IPS-18a (cell line): Measurements from ENCODE around the gene LIX1.

Experiments
- H3K27ac ChIP-seq: one replicate; pipeline ENCODE4 v1.5.1; 2013; ENCODE audit warnings: low read length
- H3K27me3 ChIP-seq: one replicate; pipeline ENCODE4 v1.6.1; 2013; ENCODE audit warnings: mild to moderate bottlenecking, low read length; ENCODE audit not compliant: control insufficient read depth, insufficient read depth
- H3K36me3 ChIP-seq: one replicate; pipeline ENCODE4 v1.6.1; 2013; ENCODE audit warnings: low read depth, low read length; ENCODE audit not compliant: control insufficient read depth
- H3K4me1 ChIP-seq: one replicate; pipeline ENCODE4 v1.6.1; 2013; ENCODE audit warnings: low read depth, low read length; ENCODE audit not compliant: control insufficient read depth
- H3K4me3 ChIP-seq: one replicate; pipeline ENCODE4 v1.5.1; 2013; ENCODE audit warnings: low read length
- H3K9ac ChIP-seq: one replicate; pipeline ENCODE4 v1.6.1; 2013; ENCODE audit warnings: mild to moderate bottlenecking, low read length, moderate library complexity
- H3K9me3 ChIP-seq: one replicate; pipeline ENCODE4 v1.6.1; 2013; ENCODE audit warnings: low read depth, low read length; ENCODE audit not compliant: control insufficient read depth

LIX1 gene

GRCh38 chr5:97043511-97043910 is 98.9 kb downstream of the LIX1 start:
- Histone ChIP-seq H3K36me3 (no peaks in the 10 kb centered on the region), H3K4me3 (no peak overlapping the region), H3K27me3 (no peaks in the 10 kb centered on the region), H3K9me3 (no peaks in the 10 kb centered on the region), H3K27ac (no peak overlapping the region), H3K9ac (no peak overlapping the region), H3K4me1 (peaks cover 3% of the 10 kb centered on the region)

GRCh38 chr5:97042996-97043395 is 99.4 kb downstream of the LIX1 start:
- H3K9ac ChIP-seq = no peak overlapping the region
- no peaks in the 10 kb centered on the region for H3K36me3 ChIP-seq
- H3K27ac ChIP-seq = no peak overlapping the region
- no peaks in the 10 kb centered on the region for H3K9me3 ChIP-seq
- no peak overlapping the region for H3K4me3 ChIP-seq
- no peaks in the 10 kb centered on the region for H3K27me3 ChIP-seq
- H3K4me1 ChIP-seq = peaks cover 3% of the 10 kb centered on the region
